Pulmonary artery endothelial cell (primary cell): Measurements from ENCODE around the gene FKBP5. TPM values are rescaled to one million over a fixed set of nuclear protein-coding genes. Genes with fewer than 3 reads are reported as not detected.
"Not testable (repeated sequence)": the region's sequence is repeated elsewhere in the genome, so short reads cannot be mapped to it uniquely, and the experiment has no call there.

Source experiments
- DNase-seq: peaks from one replicate; pipeline ENCODE4 v3.0.0-alpha.2; 2011; ENCODE audit warnings: low read depth, low spot score
- total RNA-seq: library from RNA; depleted of rRNA; stranded (reverse); fragments of >200 nt; gene quantifications from 2 replicates; pipeline ENCODE4 v1.2.3, GENCODE V29; 2014

Gene FKBP5
- total RNA-seq, 1 donor from 2014 or later = 67.2 TPM

- DNase-seq = no peak
Measured at GRCh38 chr6:35589904-35590303, 98.8 kb downstream of the FKBP5 start.

- DNase-seq = no peak
Measured at GRCh38 chr6:35589201-35589739, 99.4 kb downstream of the FKBP5 start.

- DNase-seq = no peak
Measured at GRCh38 chr6:35587167-35587566, 101.5 kb downstream of the FKBP5 start.

- DNase-seq = no peak
Measured at GRCh38 chr6:35586542-35586941, 102.2 kb downstream of the FKBP5 start.

GRCh38 chr6:35585658-35586057 is 103.1 kb downstream of the FKBP5 start:
- DNase-seq = no peak

GRCh38 chr6:35583893-35584688 is 104.6 kb downstream of the FKBP5 start:
- DNase-seq = no peak

GRCh38 chr6:35582315-35582714 is 106.4 kb downstream of the FKBP5 start:
- DNase-seq = no peak

- no peak for DNase-seq
Measured at GRCh38 chr6:35581633-35582032, 107.1 kb downstream of the FKBP5 start.

- no peak for DNase-seq
Measured at GRCh38 chr6:35580836-35581235, 107.9 kb downstream of the FKBP5 start.

GRCh38 chr6:35576682-35577081 is 112.0 kb downstream of the FKBP5 start:
- no peak for DNase-seq

GRCh38 chr6:35573495-35574110 is 115.1 kb downstream of the FKBP5 start:
- no peak for DNase-seq

- not testable (repeated sequence) for DNase-seq
Measured at GRCh38 chr6:35570885-35571330, 117.8 kb downstream of the FKBP5 start.

GRCh38 chr6:35569011-35569461 is 119.7 kb downstream of the FKBP5 start:
- DNase-seq = no peak

- no peak for DNase-seq
Measured at GRCh38 chr6:35566794-35567193, 121.9 kb downstream of the FKBP5 start.

GRCh38 chr6:35564733-35565132 is 124.0 kb downstream of the FKBP5 start:
- DNase-seq = no peak

- DNase-seq = no peak
Measured at GRCh38 chr6:35562060-35562459, 126.7 kb downstream of the FKBP5 start.

GRCh38 chr6:35561113-35561512 is 127.6 kb downstream of the FKBP5 start:
- DNase-seq = no peak

GRCh38 chr6:35558571-35558970 is 130.1 kb downstream of the FKBP5 start:
- DNase-seq = no peak

- no peak for DNase-seq
Measured at GRCh38 chr6:35557239-35557638, 131.5 kb downstream of the FKBP5 start.

GRCh38 chr6:35554811-35555210 is 133.9 kb downstream of the FKBP5 start:
- DNase-seq = no peak

- no peak for DNase-seq
Measured at GRCh38 chr6:35553315-35553714, 135.4 kb downstream of the FKBP5 start.

GRCh38 chr6:35552285-35552917 is 136.3 kb downstream of the FKBP5 start:
- DNase-seq = no peak
